HepG2 (cell line): ENCODE results near the gene CIITA. TPM values are rescaled to one million over a fixed set of nuclear protein-coding genes. Genes with fewer than 3 reads are reported as not detected.

Source experiments
- DZIP1 ChIP-seq: sonication (generic); formaldehyde crosslinking; IDR thresholded peaks from 2 replicates; pipeline ENCODE4 v1.5.0; 2020; ENCODE audit warnings: mild to moderate bottlenecking, missing genetic modification reagents
- GRHL1 ChIP-seq: sonication (generic); formaldehyde crosslinking; conservative IDR thresholded peaks from 2 replicates; pipeline ENCODE4 v1.8.0; 2022; ENCODE audit warnings: missing genetic modification reagents
- JARID2 ChIP-seq: sonication (generic); formaldehyde crosslinking; IDR thresholded peaks from 2 replicates; pipeline ENCODE4 v1.8.1; 2023; ENCODE audit warnings: missing genetic modification reagents, inconsistent platforms; ENCODE audit not compliant: insufficient replicate concordance
- NCOA1 ChIP-seq: sonication (generic); formaldehyde crosslinking; IDR thresholded peaks from 2 replicates; pipeline ENCODE4 v1.9.0; 2021; ENCODE audit warnings: missing genetic modification reagents
- PCBP1 ChIP-seq: fragments of 200-400 bp; formaldehyde crosslinking; IDR thresholded peaks from 2 replicates; pipeline ENCODE4 v1.6.1; 2017; ENCODE audit warnings: mild to moderate bottlenecking, low read depth, low read length, borderline replicate concordance
- RFX3 ChIP-seq: IDR thresholded peaks from 2 replicates; pipeline ENCODE4 v1.6.1; 2016; ENCODE audit warnings: missing biosample characterization, missing genetic modification reagents
- RFX5 ChIP-seq: IDR thresholded peaks from 2 replicates; pipeline ENCODE4 v1.6.1; 2011; ENCODE audit warnings: low read depth, low read length, improper control_type of control experiment
- SRY ChIP-seq: sonication (generic); formaldehyde crosslinking; IDR thresholded peaks from 2 replicates; pipeline ENCODE4 v1.8.0; 2022; ENCODE audit warnings: mild to moderate bottlenecking, missing genetic modification reagents
- U2AF2 ChIP-seq: fragments of 200-400 bp; formaldehyde crosslinking; IDR thresholded peaks from 2 replicates; pipeline ENCODE4 v1.6.1; 2017; ENCODE audit warnings: low read depth, mild to moderate bottlenecking, low read length
- ZBED4 ChIP-seq: sonication (generic); formaldehyde crosslinking; IDR thresholded peaks from 2 replicates; pipeline ENCODE4 v1.4.0; 2020; ENCODE audit warnings: missing genetic modification reagents, borderline replicate concordance
- ZBTB20 ChIP-seq: sonication (generic); formaldehyde crosslinking; IDR thresholded peaks from 2 replicates; pipeline ENCODE4 v1.8.1; 2023; ENCODE audit warnings: missing genetic modification reagents, low read depth, mild to moderate bottlenecking, borderline replicate concordance
- ZBTB38 ChIP-seq: sonication (generic); formaldehyde crosslinking; IDR thresholded peaks from 2 replicates; pipeline ENCODE4 v1.5.1; 2020; ENCODE audit warnings: mild to moderate bottlenecking, missing genetic modification reagents
- ZBTB46 ChIP-seq: sonication (generic); formaldehyde crosslinking; IDR thresholded peaks from 2 replicates; pipeline ENCODE4 v1.4.0; 2020; ENCODE audit warnings: mild to moderate bottlenecking, missing genetic modification reagents, borderline replicate concordance
- ZFP37 ChIP-seq: sonication (generic); formaldehyde crosslinking; IDR thresholded peaks from 2 replicates; pipeline ENCODE4 v1.4.0; 2020; ENCODE audit warnings: missing genetic modification reagents, borderline replicate concordance
- ZNF446 ChIP-seq: sonication (generic); formaldehyde crosslinking; IDR thresholded peaks from 2 replicates; pipeline ENCODE4 v1.5.0; 2020; ENCODE audit warnings: mild to moderate bottlenecking, missing genetic modification reagents
- ZNF768 ChIP-seq: sonication (generic); formaldehyde crosslinking; IDR thresholded peaks from 2 replicates; pipeline ENCODE4 v1.4.0; 2020; ENCODE audit warnings: missing genetic modification reagents
- ZNF780A ChIP-seq: sonication (generic); formaldehyde crosslinking; IDR thresholded peaks from 2 replicates; pipeline ENCODE4 v1.8.0; 2022; ENCODE audit warnings: mild to moderate bottlenecking, missing genetic modification reagents, moderate library complexity
- ZNF790 ChIP-seq: sonication (generic); formaldehyde crosslinking; IDR thresholded peaks from 2 replicates; pipeline ENCODE4 v1.8.0; 2022; ENCODE audit warnings: missing genetic modification reagents, mild to moderate bottlenecking, borderline replicate concordance
- polyA plus RNA-seq, 8 experiments: library from polyadenylated mRNA; depleted of rRNA in 3 of 8; stranded (reverse) in 7 of 8; unstranded in 1 of 8; fragments of >200 nt; fragmentation: Illumina TruSeq in 4 of 8; extraction: Trizol in 4 of 8; gene quantifications; 2 replicates each; pipeline versions ENCODE4 v1.2.1 to v1.2.3, GENCODE V29; 2011 to 2016; ENCODE audit warnings: low read depth in 4 of 8, missing spikeins in 1 of 8, mixed read lengths in 1 of 8; ENCODE audit not compliant: insufficient read depth in 1 of 8
- total RNA-seq, 5 experiments: library from RNA; depleted of rRNA; stranded (reverse); fragments of >200 nt; fragmentation: Illumina TruSeq; extraction: Trizol; gene quantifications; 2 replicates each; pipeline ENCODE4 v1.2.3, GENCODE V29; 2016; ENCODE audit warnings: low read depth in 1 of 5

Gene CIITA
- total and polyA plus RNA-seq, 2 of the 13 experiments (the other 11 are each of a cell fraction or from before 2014, with no cell fraction given): 0.08 to 0.09 TPM

DNA sequence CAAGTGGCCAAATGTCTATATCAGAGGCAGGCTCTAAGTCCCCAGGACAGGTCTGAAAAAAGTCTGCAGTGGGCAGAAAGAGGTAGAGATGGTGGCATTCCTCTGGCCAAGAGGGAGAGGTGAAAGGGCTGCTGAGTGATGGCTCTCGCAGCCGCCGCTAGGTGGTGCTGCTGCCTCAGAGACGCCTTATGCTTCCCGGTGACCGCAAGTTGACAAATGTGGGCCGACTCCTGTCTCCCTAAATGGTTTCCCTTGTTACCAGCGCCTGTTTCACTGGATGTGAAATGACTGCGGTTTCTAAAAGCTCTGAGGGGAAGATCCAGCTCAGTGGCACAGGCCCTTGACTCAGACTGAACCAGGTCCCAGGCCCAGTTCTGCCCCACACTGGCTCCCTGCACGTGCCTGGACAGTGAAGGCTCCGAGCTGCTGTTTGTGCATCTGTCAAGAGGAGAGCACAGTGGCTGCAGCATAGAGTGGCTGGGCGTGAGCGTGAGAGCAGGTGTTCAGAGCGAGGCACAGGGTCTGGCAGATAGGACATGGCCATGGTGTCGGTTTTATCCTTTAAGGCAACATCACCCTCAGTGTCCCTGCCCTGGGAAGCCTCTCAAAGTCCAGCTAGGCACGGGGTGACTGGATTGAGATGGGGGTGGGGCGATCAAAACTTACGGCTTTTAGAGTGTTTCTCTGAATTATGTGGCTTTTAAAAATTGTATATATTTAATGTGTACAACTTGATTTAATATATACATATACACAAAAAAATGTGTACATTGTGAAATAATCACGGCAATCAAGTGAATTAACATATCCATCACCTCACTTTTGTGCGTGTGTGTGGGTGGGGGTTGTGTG is 87.3 kb downstream of the CIITA start (continued):
- TF ChIP-seq ZBTB20 (peak; percentile 35; the same call in 1 of the 2 replicates), JARID2 (no peak), ZFP37 (peak; percentile 27; the same call in 1 of the 2 replicates), PCBP1 (no peak), ZNF780A (CRISPR knock-in tag) (no peak), SRY (CRISPR knock-in tag) (peak; percentile 73; the same call in 1 of the 2 replicates), ZBED4 (CRISPR knock-in tag) (peak; percentile 54; the same call in 1 of the 2 replicates), ZNF446 (CRISPR knock-in tag) (no peak), RFX3 (CRISPR knock-in tag) (no peak), ZNF768 (peak; percentile 32; the same call in 1 of the 2 replicates), NCOA1 (no peak), RFX5 (no peak), ZNF790 (CRISPR knock-in tag) (no peak), ZBTB46 (CRISPR knock-in tag) (no peak), DZIP1 (peak; percentile 83; the same call in 1 of the 2 replicates), GRHL1 (CRISPR knock-in tag) (no peak), U2AF2 (no peak), ZBTB38 (CRISPR knock-in tag) (peak; percentile 73)
